Measurements from ENCODE around the gene FAM181B. TPM values are rescaled to one million over a fixed set of nuclear protein-coding genes. Genes with fewer than 3 reads are reported as not detected.

Gene FAM181B
- total and polyA plus RNA-seq, 7 donors: 0.03 to 0.14 (median 0.06) TPM

GRCh38 chr11:82730286-82730685 lies 3.4 kb downstream of the FAM181B start:
- Histone ChIP-seq H3K4me1 (no peaks in the 10 kb centered on the region), H3K36me3 (ENCODE audit: insufficient read depth in 1 of 2, low read depth in 1 of 2) (no peaks in the 10 kb centered on the region), H3K27me3 (ENCODE audit: insufficient read depth in 3 of 3, low read length in 2 of 3) (peaks cover 0 to 44% (median 13%) of the 10 kb centered on the region in 3 donors), H3K27ac (no peak overlapping the region), H3K9me3 (no peaks in the 10 kb centered on the region), H3K4me3 (no peak overlapping the region)
- ATAC-seq (no peak), DNase-seq (no peak)
- no peak for TF ChIP-seq CTCF (IDR thresholded peaks at IDR 0.05)
- intact Hi-C loops (cut with DNase I): no loop called here
- WGBS, 3 donors: 78 to 90% (median 81%) methylated on average over 4 of the region's 4 CpGs

- Histone ChIP-seq H3K4me3 (no peak overlapping the region), H3K27me3 (ENCODE audit: insufficient read depth in 3 of 3, low read length in 2 of 3) (peaks cover 0 to 2% (median 0%) of the 10 kb centered on the region in 3 donors), H3K36me3 (ENCODE audit: insufficient read depth in 1 of 2, low read depth in 1 of 2) (no peaks in the 10 kb centered on the region), H3K4me1 (no peaks in the 10 kb centered on the region), H3K9me3 (no peaks in the 10 kb centered on the region), H3K27ac (no peak overlapping the region)
- TF ChIP-seq CTCF (IDR thresholded peaks at IDR 0.05): no peak
- no peak for ATAC-seq
- intact Hi-C loops (cut with DNase I): no loop called here
- DNase-seq: no peak
- 56 to 68% (median 60%) methylated on average over 5 of the region's 5 CpGs for WGBS, 3 donors
Observed at GRCh38 chr11:82724026-82724425, 9.6 kb downstream of the FAM181B start.

- intact Hi-C loops (cut with DNase I): no loop called here
- ATAC-seq (no peak), DNase-seq (no peak)
- Histone ChIP-seq H3K36me3 (ENCODE audit: insufficient read depth in 1 of 2, low read depth in 1 of 2) (no peaks in the 10 kb centered on the region), H3K4me1 (no peaks in the 10 kb centered on the region), H3K27ac (no peak overlapping the region), H3K9me3 (no peaks in the 10 kb centered on the region), H3K4me3 (no peak overlapping the region), H3K27me3 (ENCODE audit: insufficient read depth in 3 of 3, low read length in 2 of 3) (no peaks in the 10 kb centered on the region)
- no peak for TF ChIP-seq CTCF (IDR thresholded peaks at IDR 0.05)
Observed at GRCh38 chr11:82722231-82722630, 11.4 kb downstream of the FAM181B start.

GRCh38 chr11:82720267-82721065 lies 13.2 kb downstream of the FAM181B start:
- no peak overlapping the region for H3K27ac ChIP-seq
- intact Hi-C loops (cut with DNase I): no loop called here
- no peak for ATAC-seq

More at GRCh38 chr11:82720267-82721065, 13.2 kb downstream of the FAM181B start:
- H3K4me1 ChIP-seq: no peaks in the 10 kb centered on the region
- no peak overlapping the region for H3K4me3 ChIP-seq
- H3K27me3 ChIP-seq (ENCODE audit: insufficient read depth in 3 of 3, low read length in 2 of 3): no peaks in the 10 kb centered on the region
- no peak for TF ChIP-seq CTCF (IDR thresholded peaks at IDR 0.05)
- no peak for DNase-seq
- H3K9me3 ChIP-seq: no peaks in the 10 kb centered on the region
- H3K36me3 ChIP-seq (ENCODE audit: insufficient read depth in 1 of 2, low read depth in 1 of 2): no peaks in the 10 kb centered on the region
- 61 to 65% (median 62%) methylated on average over 15 of the region's 15 CpGs for WGBS, 3 donors

Data from psoas muscle (tissue), 8 donors.